ENCODE data around the gene KIF21A. TPM values are rescaled to one million over a fixed set of nuclear protein-coding genes. Genes with fewer than 3 reads are reported as not detected.

The KIF21A gene, protein sequence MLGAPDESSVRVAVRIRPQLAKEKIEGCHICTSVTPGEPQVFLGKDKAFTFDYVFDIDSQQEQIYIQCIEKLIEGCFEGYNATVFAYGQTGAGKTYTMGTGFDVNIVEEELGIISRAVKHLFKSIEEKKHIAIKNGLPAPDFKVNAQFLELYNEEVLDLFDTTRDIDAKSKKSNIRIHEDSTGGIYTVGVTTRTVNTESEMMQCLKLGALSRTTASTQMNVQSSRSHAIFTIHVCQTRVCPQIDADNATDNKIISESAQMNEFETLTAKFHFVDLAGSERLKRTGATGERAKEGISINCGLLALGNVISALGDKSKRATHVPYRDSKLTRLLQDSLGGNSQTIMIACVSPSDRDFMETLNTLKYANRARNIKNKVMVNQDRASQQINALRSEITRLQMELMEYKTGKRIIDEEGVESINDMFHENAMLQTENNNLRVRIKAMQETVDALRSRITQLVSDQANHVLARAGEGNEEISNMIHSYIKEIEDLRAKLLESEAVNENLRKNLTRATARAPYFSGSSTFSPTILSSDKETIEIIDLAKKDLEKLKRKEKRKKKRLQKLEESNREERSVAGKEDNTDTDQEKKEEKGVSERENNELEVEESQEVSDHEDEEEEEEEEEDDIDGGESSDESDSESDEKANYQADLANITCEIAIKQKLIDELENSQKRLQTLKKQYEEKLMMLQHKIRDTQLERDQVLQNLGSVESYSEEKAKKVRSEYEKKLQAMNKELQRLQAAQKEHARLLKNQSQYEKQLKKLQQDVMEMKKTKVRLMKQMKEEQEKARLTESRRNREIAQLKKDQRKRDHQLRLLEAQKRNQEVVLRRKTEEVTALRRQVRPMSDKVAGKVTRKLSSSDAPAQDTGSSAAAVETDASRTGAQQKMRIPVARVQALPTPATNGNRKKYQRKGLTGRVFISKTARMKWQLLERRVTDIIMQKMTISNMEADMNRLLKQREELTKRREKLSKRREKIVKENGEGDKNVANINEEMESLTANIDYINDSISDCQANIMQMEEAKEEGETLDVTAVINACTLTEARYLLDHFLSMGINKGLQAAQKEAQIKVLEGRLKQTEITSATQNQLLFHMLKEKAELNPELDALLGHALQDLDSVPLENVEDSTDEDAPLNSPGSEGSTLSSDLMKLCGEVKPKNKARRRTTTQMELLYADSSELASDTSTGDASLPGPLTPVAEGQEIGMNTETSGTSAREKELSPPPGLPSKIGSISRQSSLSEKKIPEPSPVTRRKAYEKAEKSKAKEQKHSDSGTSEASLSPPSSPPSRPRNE (N-terminal part only)
- total RNA-seq = 8.6 and 10.6 TPM in 2 replicates

DNA sequence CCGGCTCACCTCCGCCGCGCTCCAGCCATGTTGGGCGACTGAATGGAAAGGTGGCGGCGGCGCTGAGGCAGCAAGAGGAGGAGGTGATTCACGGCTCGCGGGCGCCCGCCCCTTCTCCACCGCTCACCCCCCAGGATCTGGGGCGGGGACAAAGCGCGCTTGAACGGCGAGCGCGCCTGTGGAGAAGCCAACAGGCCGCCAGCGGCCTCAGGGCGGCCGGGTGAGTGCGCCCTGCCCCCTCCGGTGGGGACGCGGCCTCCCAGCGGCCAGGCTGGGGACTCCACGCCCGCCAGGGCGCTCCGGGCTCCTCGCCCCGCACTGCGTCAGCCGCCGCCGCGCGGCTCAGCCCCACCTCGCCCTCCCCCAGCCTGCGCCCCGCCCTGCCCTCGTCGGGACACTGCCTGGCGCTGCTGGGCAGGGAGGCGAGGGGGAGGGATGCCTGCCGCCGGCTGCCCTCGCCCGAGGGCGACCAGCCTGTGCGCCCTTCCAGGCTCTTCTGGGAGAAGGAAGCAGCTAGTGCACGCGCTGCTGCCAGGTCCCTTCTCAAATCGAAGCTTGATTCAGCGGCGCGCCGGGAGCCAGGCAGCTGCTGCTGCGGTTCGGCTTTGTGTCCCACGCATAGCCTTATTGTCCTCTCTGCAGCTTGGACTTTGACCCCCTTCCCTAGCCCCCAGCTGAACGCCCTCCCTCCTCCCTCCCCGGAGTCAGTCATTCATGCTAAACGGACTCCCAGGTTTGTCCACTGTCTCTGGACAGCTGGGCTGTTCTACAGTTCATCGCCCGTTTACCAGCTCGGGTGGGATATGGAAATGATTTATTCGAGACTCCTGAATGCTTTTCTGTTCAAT lies at the start of gene KIF21A:
Gene KIF21A (minus strand): TSS at position 40 of the 848 bp plus-strand sequence. CDS start 150 bp downstream, outside the sequence.

Other genes starting within 250 kb of the KIF21A start
- not detected in 2 replicates for gene ABCD2, start 176.7 kb upstream of the KIF21A start, total RNA-seq